ENCODE measurements around the gene GTF3C2. TPM values are rescaled to one million over a fixed set of nuclear protein-coding genes. Genes with fewer than 3 reads are reported as not detected.
A peak's percentile ranks its signal among the peaks of the same experiment; 100 is the strongest.
"Not testable (repeated sequence)": the region's sequence is repeated elsewhere in the genome, so short reads cannot be mapped to it uniquely, and the experiment has no call there.

The GTF3C2 gene
- total RNA-seq, 1 donor from 2014 or later: 26.9 TPM

GRCh38 chr2:27322301-27322765 lies 34.2 kb downstream of the GTF3C2 start:
- no peak for DNase-seq (ENCODE audit: low read depth, low spot score)

- peak; percentile 81 for DNase-seq (ENCODE audit: low read depth, low spot score)
Observed at GRCh38 chr2:27320958-27321543, 35.5 kb downstream of the GTF3C2 start.

DNA sequence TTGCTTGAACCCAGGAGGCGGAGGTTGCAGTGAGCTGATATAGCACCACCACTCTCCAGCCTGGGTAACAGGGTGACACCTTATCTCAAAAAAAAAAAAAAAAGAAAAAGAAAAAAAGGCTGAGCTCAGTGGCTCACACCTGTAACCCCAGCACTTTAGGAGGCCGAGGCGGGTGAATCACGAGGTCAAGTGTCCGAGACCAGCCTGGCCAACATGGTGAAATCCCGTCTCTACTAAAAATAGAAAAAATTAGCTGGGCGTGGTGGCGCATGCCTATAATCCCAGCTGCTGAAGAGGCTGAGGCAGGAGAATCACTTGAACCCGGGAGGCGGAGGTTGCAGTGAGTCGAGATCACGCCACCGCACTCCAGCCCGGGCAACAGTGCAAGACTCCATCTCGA lies 36.7 kb downstream of the GTF3C2 start:
- not testable (repeated sequence) for DNase-seq (ENCODE audit: low read depth, low spot score)

GRCh38 chr2:27316655-27317412 lies 39.7 kb downstream of the GTF3C2 start:
- no peak for DNase-seq (ENCODE audit: low read depth, low spot score)

- no peak for DNase-seq (ENCODE audit: low read depth, low spot score)
Observed at GRCh38 chr2:27315122-27315521, 41.4 kb downstream of the GTF3C2 start.

DNA sequence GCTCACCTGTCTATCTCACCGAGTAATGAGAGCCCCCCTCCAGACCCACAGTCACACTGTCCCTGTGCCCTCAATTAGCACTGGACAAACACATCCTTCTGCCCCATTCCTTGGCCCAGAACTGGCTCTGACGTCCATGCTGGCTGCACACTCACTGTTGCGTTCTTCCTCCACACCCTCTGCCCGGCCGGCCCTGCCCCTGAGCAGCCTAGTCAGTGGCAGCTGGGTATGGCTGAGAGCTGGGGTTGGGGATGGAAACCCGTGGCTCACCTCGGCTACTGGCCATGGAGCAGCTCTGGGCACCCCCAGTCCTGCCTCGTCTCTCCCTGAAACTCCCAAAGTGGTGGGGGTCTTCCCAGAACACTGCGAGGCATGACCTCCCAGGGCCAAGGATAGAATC lies 41.9 kb downstream of the GTF3C2 start:
- no peak for DNase-seq (ENCODE audit: low read depth, low spot score)

- DNase-seq (ENCODE audit: low read depth, low spot score): peak; percentile 45
Observed at GRCh38 chr2:27313882-27314645, 42.5 kb downstream of the GTF3C2 start.

- DNase-seq (ENCODE audit: low read depth, low spot score): no peak
Observed at GRCh38 chr2:27312152-27312551, 44.4 kb downstream of the GTF3C2 start.

DNA sequence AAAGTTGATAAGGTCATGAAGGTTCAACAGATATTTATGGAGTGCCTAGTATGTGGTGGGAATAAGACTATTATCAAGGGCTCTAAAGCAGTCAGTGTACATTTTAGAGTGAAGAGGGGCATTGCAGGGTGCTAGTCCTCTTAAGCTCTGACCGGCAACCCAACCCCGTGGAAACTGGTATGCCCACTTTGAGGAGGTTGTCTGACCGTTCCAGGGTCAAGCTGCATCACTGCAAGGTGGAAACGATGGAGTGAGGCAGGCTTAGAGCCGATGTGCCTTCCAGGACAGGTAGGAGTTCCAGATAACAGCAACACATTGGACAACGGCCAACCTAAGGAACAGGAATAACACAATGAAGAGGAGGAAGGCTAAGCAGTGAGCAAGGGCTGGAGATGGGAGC lies 46.9 kb downstream of the GTF3C2 start:
- no peak for DNase-seq (ENCODE audit: low read depth, low spot score)

DNA sequence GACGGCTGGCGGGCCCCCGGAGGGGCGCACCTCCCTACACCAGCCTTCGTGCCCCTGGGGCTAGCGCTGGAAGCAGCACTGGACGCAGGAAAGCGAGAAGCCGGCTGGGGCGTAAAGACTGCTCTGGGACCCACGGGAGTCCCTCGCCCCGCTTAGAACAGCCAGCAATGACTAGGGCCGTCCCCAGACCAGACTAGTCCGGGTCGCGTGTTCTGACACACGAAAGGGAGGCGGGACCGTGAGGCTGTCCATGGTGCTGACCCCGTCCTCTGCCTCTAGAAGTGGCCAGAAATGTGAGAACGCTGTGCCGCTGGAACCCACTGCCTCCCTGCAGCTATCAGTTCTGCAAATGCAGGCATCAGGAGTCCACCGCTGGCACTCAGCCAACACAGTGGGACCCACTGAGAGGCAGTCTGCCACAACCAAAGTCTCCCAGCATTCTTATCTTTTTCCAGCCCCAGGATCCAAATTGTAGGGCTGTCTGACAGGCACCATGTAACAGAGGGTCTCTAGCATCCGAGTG lies 48.1 kb downstream of the GTF3C2 start, which contains the start of gene UCN:
TSS of gene UCN (minus strand) at position 87 of the 523 bp plus-strand sequence. CDS start 550 bp downstream, outside the sequence.
- DNase-seq (ENCODE audit: low read depth, low spot score): no peak

DNA sequence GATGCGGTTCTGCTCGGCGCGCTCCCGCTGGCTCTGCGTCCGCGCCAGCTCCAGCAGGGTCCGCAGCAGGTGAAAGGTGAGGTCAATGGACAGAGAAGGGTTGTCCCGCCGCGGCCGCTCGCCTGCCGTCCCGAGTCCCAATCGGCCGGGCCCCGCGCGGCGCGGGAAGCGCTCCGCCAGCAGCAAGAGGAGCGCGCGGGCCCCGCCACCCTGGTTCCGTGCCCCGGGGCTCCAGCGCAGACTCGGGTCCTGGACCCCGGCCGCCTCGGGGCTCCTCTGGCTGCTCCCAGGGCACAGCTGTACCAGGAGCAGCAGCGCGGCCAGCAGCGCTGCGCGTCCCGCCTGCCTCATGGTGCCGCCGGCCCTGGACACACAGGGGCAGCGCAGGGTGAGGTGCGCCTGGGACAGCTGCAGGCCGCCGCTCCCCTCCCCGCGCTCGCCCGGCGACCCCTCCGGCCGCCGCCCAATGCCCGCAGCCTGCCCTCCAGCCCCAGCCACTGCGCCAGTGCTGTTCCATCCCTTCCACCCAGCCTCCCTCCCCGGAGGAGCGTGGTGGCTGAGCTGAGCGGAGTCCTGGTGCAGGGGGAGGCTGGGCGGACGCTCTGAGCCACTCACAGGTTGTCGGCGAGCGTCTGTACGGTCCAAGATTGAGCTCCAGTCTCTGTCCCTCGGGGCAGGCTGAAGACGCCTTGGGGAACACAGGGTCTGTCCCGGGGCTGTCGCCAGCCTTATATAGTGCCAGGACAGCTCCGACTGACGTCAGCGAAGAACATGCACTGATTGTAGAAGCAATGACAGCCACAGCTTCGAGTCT lies 48.8 kb downstream of the GTF3C2 start:
- no peak for DNase-seq (ENCODE audit: low read depth, low spot score)

GRCh38 chr2:27307287-27307544 lies 49.3 kb downstream of the GTF3C2 start:
- DNase-seq (ENCODE audit: low read depth, low spot score): no peak

DNA sequence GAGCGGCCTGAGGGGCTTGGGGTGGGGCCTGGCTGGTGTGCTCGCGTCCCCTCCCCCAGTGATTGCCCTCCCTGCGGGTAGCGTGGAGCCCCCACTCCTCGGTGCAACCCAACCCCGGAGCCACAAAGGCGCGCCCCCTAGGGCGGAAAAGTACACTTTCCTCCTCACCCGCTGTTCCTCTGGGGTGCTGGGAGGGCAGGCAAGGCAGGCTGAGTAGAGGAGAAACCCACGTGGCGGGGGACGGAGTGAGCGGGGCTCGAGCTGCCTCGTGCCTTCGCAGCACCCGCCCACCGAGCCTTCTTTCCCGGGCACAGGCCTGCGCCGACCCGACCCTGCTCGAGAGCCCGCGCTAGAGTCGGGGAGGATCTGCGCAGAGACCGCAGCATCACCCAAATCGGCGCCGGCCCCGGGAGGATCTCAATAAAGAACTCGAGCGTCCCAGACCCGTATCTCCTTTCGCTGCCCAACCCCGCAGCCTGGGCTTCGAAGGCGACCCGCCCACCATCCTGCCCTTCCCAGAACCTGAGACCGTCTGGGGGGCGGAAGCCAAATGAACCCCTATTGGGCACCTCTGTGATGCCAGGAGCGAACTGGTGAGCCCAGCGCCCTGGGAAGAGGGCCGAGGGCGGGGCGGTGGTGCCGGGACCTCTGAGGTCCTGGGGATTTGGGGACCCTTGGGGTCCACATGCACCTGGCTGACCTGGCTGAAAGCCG lies 49.8 kb downstream of the GTF3C2 start:
- no peak for DNase-seq (ENCODE audit: low read depth, low spot score)

GRCh38 chr2:27306136-27306535 lies 50.4 kb downstream of the GTF3C2 start:
- no peak for DNase-seq (ENCODE audit: low read depth, low spot score)

GRCh38 chr2:27305516-27305915 lies 51.0 kb downstream of the GTF3C2 start:
- DNase-seq (ENCODE audit: low read depth, low spot score): no peak

DNA sequence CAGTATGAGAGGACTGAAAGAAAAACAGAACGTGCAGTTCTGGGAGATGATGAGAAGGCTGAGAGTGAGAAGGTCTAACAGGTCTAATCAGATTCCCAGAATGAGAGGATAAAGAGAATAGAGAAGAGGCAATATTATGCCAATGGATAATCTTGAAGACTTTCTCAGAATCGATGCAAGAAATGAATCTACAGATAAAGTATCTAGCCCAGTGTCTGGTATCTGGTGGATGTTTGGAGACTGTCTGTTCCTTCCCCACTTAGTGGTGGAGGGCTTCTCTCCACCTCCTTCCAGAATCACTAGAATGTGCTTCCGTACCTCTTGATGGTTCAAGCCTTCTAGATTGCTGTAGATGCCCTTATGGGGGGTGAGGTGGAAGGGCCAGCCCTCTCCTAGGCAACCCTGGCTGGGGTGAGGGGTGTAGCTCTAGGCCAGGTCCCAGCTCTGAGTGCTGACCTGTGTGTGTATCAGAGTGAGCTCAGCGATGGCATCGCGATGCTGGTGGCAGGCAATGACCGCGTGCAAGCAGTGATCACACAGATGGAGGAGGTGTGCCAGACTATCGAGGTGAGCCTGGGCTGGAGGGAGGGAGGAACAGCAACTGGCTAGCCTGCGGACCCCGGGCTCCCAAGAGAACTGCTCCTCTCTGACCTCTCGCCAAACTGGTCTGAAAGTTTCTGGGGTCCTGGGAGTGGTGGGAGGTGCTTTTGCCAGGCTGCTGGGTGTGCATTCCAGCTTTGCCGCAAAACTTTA lies 51.9 kb downstream of the GTF3C2 start:
- DNase-seq (ENCODE audit: low read depth, low spot score): no peak

DNA sequence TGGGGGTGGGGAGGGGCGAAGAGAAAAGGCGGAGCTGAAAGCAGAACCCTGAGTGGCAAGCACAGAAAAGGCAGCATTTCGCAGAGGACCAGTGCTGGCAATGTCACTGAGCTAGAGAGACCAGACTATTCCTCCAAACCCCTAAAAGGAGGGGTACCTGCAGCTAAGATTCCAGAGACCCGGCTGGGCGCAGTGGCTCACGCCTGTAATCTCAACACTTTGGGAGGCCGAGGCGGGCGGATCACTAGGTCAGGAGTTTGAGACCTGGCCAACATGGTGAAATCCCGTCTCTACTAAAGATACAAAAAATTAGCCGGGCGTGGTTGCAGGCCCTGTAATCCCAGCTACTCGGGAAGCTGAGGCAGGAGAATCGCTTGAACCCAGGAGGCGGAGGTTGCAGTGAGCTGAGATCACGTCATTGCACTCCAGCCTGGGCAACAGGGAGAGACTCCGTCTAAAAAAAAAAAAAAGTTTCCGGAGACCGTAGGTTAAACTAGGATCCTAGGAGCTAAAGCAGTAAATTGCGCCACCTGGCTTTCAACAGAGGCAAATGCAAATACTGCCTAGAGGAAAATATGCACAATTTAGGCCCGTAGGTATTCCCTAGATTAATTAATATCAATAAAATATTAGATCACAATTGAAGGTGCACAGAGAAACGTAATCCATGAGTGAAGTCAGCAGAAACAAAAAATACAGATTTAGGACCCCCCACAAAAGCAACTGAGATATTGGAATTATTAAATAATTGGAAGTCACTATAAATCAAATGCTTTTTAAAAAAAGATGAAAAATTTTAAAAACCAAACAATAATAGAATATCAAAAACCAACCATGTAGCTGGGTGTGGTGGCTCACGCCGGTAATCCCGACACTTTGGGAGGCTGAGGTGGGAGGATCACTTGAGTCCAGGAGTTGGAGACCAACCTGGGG lies 53.2 kb downstream of the GTF3C2 start:
- no peak for DNase-seq (ENCODE audit: low read depth, low spot score)

- not testable (repeated sequence) for DNase-seq (ENCODE audit: low read depth, low spot score)
Observed at GRCh38 chr2:27300606-27301005, 56.0 kb downstream of the GTF3C2 start.

Measured in pulmonary artery endothelial cell (primary cell).